Heart left ventricle (tissue), 13 donors: ENCODE data around the gene C9orf43.

ENCODE experiments used
- CTCF ChIP-seq, 12 donors: fragments of 200-600 bp; sonication (generic) in 4 of 12; IDR thresholded peaks; one replicate each; pipeline versions ENCODE4 v1.5.0 to v1.8.0; 2018 to 2022; ENCODE audit warnings: antibody characterized with exemption in 12 of 12, mild to moderate bottlenecking in 5 of 12
- POLR2A ChIP-seq, 2 donors: fragments of 450-650 bp; IDR thresholded peaks; one replicate each; pipeline ENCODE4 v1.6.1; 2017; ENCODE audit warnings: antibody characterized with exemption in 2 of 2, mild to moderate bottlenecking in 2 of 2, moderate library complexity in 2 of 2
- donor health status: ischemic (EF 13 %, LVEDD 7.1; RV severe dilation, severe dysfunction).
- donor health status: DM: no; HTN: yes; CAD: no.
- donor health status: DM: no; HTN: no; CAD: no.
- donor health status: ischemic (EF 25% LVEDD 6.9; RV normal size, moderate dysfunction).
- donor health status: ischemic (EF 25% LVEDD 5.7; RV mildly dilated, moderate dysfunction).
- donor health status: ischemic (EF 35%, LVEDD 5.7; RV mildly dilated, moderate dysfunction).
- donor health status: nonischemic (EF 11% LVEDD 7.7; RV severe dilation, severe dysfunction).
- donor health status: DM: yes; HTN: yes; CAD: no.
- donor health status: PGD.
- donor health status: ischemic (EF 29% LVEDD 5.4; RV normal size, mild dysfunction).
- donor health status: nonischemic (EF 23%, LVEDD 6.1; RV moderate dilation, normal function).

- TF ChIP-seq CTCF (IDR thresholded peaks at IDR 0.05) (no peak), POLR2A (IDR thresholded peaks at IDR 0.05) (no peak)
Observed at GRCh38 chr9:113475031-113475430, 64.5 kb downstream of the C9orf43 start.
